GM19099 (cell line): ENCODE measurements around the gene C19orf25.

Experiments used
- POLR2A ChIP-seq: IDR thresholded peaks from 3 replicates; pipeline ENCODE4 v1.6.1; 2011; ENCODE audit warnings: low read depth; ENCODE audit not compliant: insufficient read length; ENCODE audit errors: extremely low read depth

Gene C19orf25

GRCh38 chr19:1441677-1442438 is 37.2 kb downstream of the C19orf25 start:
- TF ChIP-seq POLR2A: peak; percentile 13

- TF ChIP-seq POLR2A: no peak
Measured at GRCh38 chr19:1441022-1441426, 38.0 kb downstream of the C19orf25 start.

GRCh38 chr19:1440418-1440801 is 38.6 kb downstream of the C19orf25 start:
- no peak for TF ChIP-seq POLR2A

- TF ChIP-seq POLR2A: no peak
Measured at GRCh38 chr19:1438933-1439354, 40.1 kb downstream of the C19orf25 start.

GRCh38 chr19:1438035-1438932 is 40.7 kb downstream of the C19orf25 start, which contains the start of gene RPS15:
RPS15 (plus strand) TSS chr19:1438396; CDS start chr19:1438426, 30 bp downstream.
- peak; percentile 99 for TF ChIP-seq POLR2A

- TF ChIP-seq POLR2A: no peak
Measured at GRCh38 chr19:1437609-1438008, 41.4 kb downstream of the C19orf25 start.

GRCh38 chr19:1435378-1435989 is 43.5 kb downstream of the C19orf25 start:
- no peak for TF ChIP-seq POLR2A

- no peak for TF ChIP-seq POLR2A
Measured at GRCh38 chr19:1434577-1435060, 44.4 kb downstream of the C19orf25 start.

- no peak for TF ChIP-seq POLR2A
Measured at GRCh38 chr19:1434040-1434366, 45.0 kb downstream of the C19orf25 start.

GRCh38 chr19:1433119-1434039 is 45.6 kb downstream of the C19orf25 start:
- no peak for TF ChIP-seq POLR2A

GRCh38 chr19:1432507-1432887 is 46.5 kb downstream of the C19orf25 start:
- no peak for TF ChIP-seq POLR2A

- no peak for TF ChIP-seq POLR2A
Measured at GRCh38 chr19:1431759-1432506, 47.1 kb downstream of the C19orf25 start.

GRCh38 chr19:1430246-1430645 is 48.8 kb downstream of the C19orf25 start:
- no peak for TF ChIP-seq POLR2A

GRCh38 chr19:1429750-1430149 is 49.3 kb downstream of the C19orf25 start:
- no peak for TF ChIP-seq POLR2A
